Measurements from ENCODE around the gene HAT1. TPM values are rescaled to one million over a fixed set of nuclear protein-coding genes. Genes with fewer than 3 reads are reported as not detected.

The HAT1 gene
- total RNA-seq, 1 donor from 2014 or later, result 31.1 TPM

GRCh38 chr2:171909266-171909665 is 13.0 kb upstream of the HAT1 start:
- intact Hi-C loops (cut with DNase I), result no loop called here
- DNase-seq (no peak), ATAC-seq (ENCODE audit: poor library complexity) (no peak)

- DNase-seq, result no peak
- intact Hi-C loops (cut with DNase I), result no loop called here
- ATAC-seq (ENCODE audit: poor library complexity), result no peak
Observed at GRCh38 chr2:171910494-171910893, 11.8 kb upstream of the HAT1 start.

- ATAC-seq (ENCODE audit: poor library complexity), result no peak
- intact Hi-C loops (cut with DNase I), result no loop called here
- DNase-seq, result no peak
Observed at GRCh38 chr2:171913517-171913916, 8.7 kb upstream of the HAT1 start.

GRCh38 chr2:171919453-171919852 is 2.8 kb upstream of the HAT1 start:
- intact Hi-C loops (cut with DNase I), result no loop called here
- ATAC-seq (ENCODE audit: poor library complexity) (no peak), DNase-seq (no peak)

GRCh38 chr2:171921970-171922229 is 361 bp upstream of the HAT1 start:
- intact Hi-C loops (cut with DNase I), result no loop called here
- ATAC-seq (ENCODE audit: poor library complexity), result no peak
- DNase-seq, result no peak

- ATAC-seq (ENCODE audit: poor library complexity) (no peak), DNase-seq (no peak)
- intact Hi-C loops (cut with DNase I), result no loop called here
Observed at GRCh38 chr2:171923206-171923605, 945 bp downstream of the HAT1 start.

- no peak for DNase-seq
- intact Hi-C loops (cut with DNase I), result no loop called here
- no peak for ATAC-seq (ENCODE audit: poor library complexity)
Observed at GRCh38 chr2:171924170-171924942, 2.1 kb downstream of the HAT1 start.

- intact Hi-C loops (cut with DNase I), result no loop called here
- no peak for ATAC-seq (ENCODE audit: poor library complexity)
- no peak for DNase-seq
Observed at GRCh38 chr2:171930385-171930784, 8.1 kb downstream of the HAT1 start.

GRCh38 chr2:171939058-171939742 is 16.9 kb downstream of the HAT1 start:
- ATAC-seq (ENCODE audit: poor library complexity), result no peak
- intact Hi-C loops (cut with DNase I), result no loop called here

GRCh38 chr2:171939743-171940071 is 17.4 kb downstream of the HAT1 start:
- DNase-seq, result no peak
- ATAC-seq (ENCODE audit: poor library complexity), result no peak
- intact Hi-C loops (cut with DNase I), result no loop called here

More at GRCh38 chr2:171939058-171939742, 16.9 kb downstream of the HAT1 start:
- DNase-seq, result no peak

- intact Hi-C loops (cut with DNase I), result no loop called here
- DNase-seq (no peak), ATAC-seq (ENCODE audit: poor library complexity) (no peak)
Observed at GRCh38 chr2:171941316-171941699, 19.0 kb downstream of the HAT1 start.

- DNase-seq, result no peak
- no peak for ATAC-seq (ENCODE audit: poor library complexity)
- intact Hi-C loops (cut with DNase I), result no loop called here
Observed at GRCh38 chr2:171943869-171944268, 21.6 kb downstream of the HAT1 start.

GRCh38 chr2:171952276-171952675 is 30.0 kb downstream of the HAT1 start:
- DNase-seq (no peak), ATAC-seq (ENCODE audit: poor library complexity) (no peak)
- intact Hi-C loops (cut with DNase I), result no loop called here

- ATAC-seq (ENCODE audit: poor library complexity), result no peak
- intact Hi-C loops (cut with DNase I), result no loop called here
- DNase-seq, result no peak
Observed at GRCh38 chr2:171952748-171953147, 30.5 kb downstream of the HAT1 start.

GRCh38 chr2:171956135-171956825 is 34.0 kb downstream of the HAT1 start:
- DNase-seq, result no peak
- intact Hi-C loops (cut with DNase I), result no loop called here
- peak; percentile 59 for ATAC-seq (ENCODE audit: poor library complexity)

- intact Hi-C loops (cut with DNase I), result no loop called here
- DNase-seq (no peak), ATAC-seq (ENCODE audit: poor library complexity) (no peak)
Observed at GRCh38 chr2:171957061-171957460, 34.8 kb downstream of the HAT1 start.

- intact Hi-C loops (cut with DNase I), result no loop called here
- DNase-seq, result no peak
- ATAC-seq (ENCODE audit: poor library complexity), result peak; percentile 43
Observed at GRCh38 chr2:171958475-171958874, 36.2 kb downstream of the HAT1 start.

GRCh38 chr2:171959998-171960397 is 37.7 kb downstream of the HAT1 start:
- intact Hi-C loops (cut with DNase I), result no loop called here
- peak; percentile 56 for ATAC-seq (ENCODE audit: poor library complexity)

GRCh38 chr2:171960570-171960969 is 38.3 kb downstream of the HAT1 start:
- intact Hi-C loops (cut with DNase I), result no loop called here
- ATAC-seq (ENCODE audit: poor library complexity) (no peak), DNase-seq (no peak)

More at GRCh38 chr2:171959998-171960397, 37.7 kb downstream of the HAT1 start:
- no peak for DNase-seq

- intact Hi-C loops (cut with DNase I), result no loop called here
- no peak for ATAC-seq (ENCODE audit: poor library complexity)
- no peak for DNase-seq
Observed at GRCh38 chr2:171963198-171963597, 40.9 kb downstream of the HAT1 start.

Measured in Right ventricle myocardium superior (tissue), 1 donor.